ENCODE data around the gene SEMA3E. TPM values are rescaled to one million over a fixed set of nuclear protein-coding genes. Genes with fewer than 3 reads are reported as not detected.
"Not testable (repeated sequence)": the region's sequence is repeated elsewhere in the genome, so short reads cannot be mapped to it uniquely, and the experiment has no call there.

Gene SEMA3E
- total RNA-seq, 5 donors from 2014 or later (not counting 1 experiment from before 2014, with no cell fraction given) = not detected

GRCh38 chr7:83689855-83690254, 40.9 kb upstream of the SEMA3E start:
- no peak overlapping the region for H3K4me3 Mint-ChIP-seq
- ChIA-PET POLR2A (no interaction called here), CTCF (no interaction called here)
- no peak overlapping the region for H3K27ac Mint-ChIP-seq
- H3K9me3 Mint-ChIP-seq = peaks cover 0 to 8% (median 3%) of the 10 kb centered on the region in 3 donors
- WGBS (ENCODE audit: insufficient coverage) = no CpG with 5 or more reads among the region's 1 CpG
- DNase-seq (no peak), ATAC-seq (replicated peaks in 1 of 4) (no peak)
- no peak overlapping the region for H3K27ac ChIP-seq (ENCODE audit: low read length)
- H3K27me3 ChIP-seq (replicated peaks in 1 of 2; ENCODE audit: control insufficient read depth in 2 of 2, extremely low read depth in 1 of 2, insufficient read depth in 2 of 2, low read length in 1 of 2) = no peaks in the 10 kb centered on the region
- no peaks in the 10 kb centered on the region for H3K9me3 ChIP-seq
- H3K36me3 ChIP-seq (ENCODE audit: control insufficient read depth in 2 of 2, extremely low read depth in 1 of 2, insufficient read depth in 1 of 2, low read length in 1 of 2) = no peaks in the 10 kb centered on the region
- no peaks in the 10 kb centered on the region for H3K27me3 Mint-ChIP-seq
- H3K4me3 ChIP-seq (ENCODE audit: control insufficient read depth in 1 of 2, extremely low read depth in 1 of 2, low read length in 1 of 2) = no peak overlapping the region
- no peaks in the 10 kb centered on the region for H3K4me1 Mint-ChIP-seq
- H3K4me1 ChIP-seq (ENCODE audit: control insufficient read depth in 1 of 2, extremely low read depth in 1 of 2, insufficient read depth in 2 of 2, low read length in 2 of 2) = no peaks in the 10 kb centered on the region
- no peaks in the 10 kb centered on the region for H3K36me3 Mint-ChIP-seq

DNA sequence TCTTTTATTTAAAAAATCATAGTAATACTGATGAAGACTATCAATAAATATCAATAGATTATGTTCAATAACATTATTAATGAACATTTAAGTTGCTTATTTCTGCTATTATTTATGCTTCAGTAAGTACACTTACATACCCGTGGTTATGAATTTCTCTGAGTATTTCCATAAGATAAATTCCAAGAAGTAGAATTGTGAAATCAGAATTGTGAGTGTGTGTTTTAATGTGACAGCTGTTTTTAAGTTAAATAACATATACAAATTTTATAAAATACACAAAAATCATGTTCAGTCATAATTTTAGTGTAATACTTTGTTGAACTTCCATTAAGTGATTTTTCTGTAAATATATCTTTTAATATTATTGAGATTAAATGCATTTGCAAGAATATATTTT, 37.5 kb upstream of the SEMA3E start:
- no peaks in the 10 kb centered on the region for H3K9me3 ChIP-seq
- no peaks in the 10 kb centered on the region for H3K36me3 Mint-ChIP-seq
- POLR2A ChIA-PET = no interaction called here
- peaks cover 0 to 3% (median 2%) of the 10 kb centered on the region in 3 donors for H3K9me3 Mint-ChIP-seq
- no peaks in the 10 kb centered on the region for H3K4me1 Mint-ChIP-seq
- no peak overlapping the region for H3K27ac Mint-ChIP-seq
- H3K27me3 Mint-ChIP-seq = no peaks in the 10 kb centered on the region
- no peak overlapping the region for H3K4me3 ChIP-seq (ENCODE audit: control insufficient read depth in 1 of 2, extremely low read depth in 1 of 2, low read length in 1 of 2)
- H3K27me3 ChIP-seq (replicated peaks in 1 of 2; ENCODE audit: control insufficient read depth in 2 of 2, extremely low read depth in 1 of 2, insufficient read depth in 2 of 2, low read length in 1 of 2) = no peaks in the 10 kb centered on the region
- no CpG with 5 or more reads among the region's 1 CpG for WGBS (ENCODE audit: insufficient coverage)
- H3K4me3 Mint-ChIP-seq = no peak overlapping the region
- H3K27ac ChIP-seq (ENCODE audit: low read length) = no peak overlapping the region
- no peak for DNase-seq
- no peaks in the 10 kb centered on the region for H3K36me3 ChIP-seq (ENCODE audit: control insufficient read depth in 2 of 2, extremely low read depth in 1 of 2, insufficient read depth in 1 of 2, low read length in 1 of 2)
- ATAC-seq (replicated peaks in 1 of 4) = no peak
- H3K4me1 ChIP-seq (ENCODE audit: control insufficient read depth in 1 of 2, extremely low read depth in 1 of 2, insufficient read depth in 2 of 2, low read length in 2 of 2) = no peaks in the 10 kb centered on the region
- CTCF ChIA-PET = no interaction called here

- Histone ChIP-seq H3K27ac (ENCODE audit: low read length) (no peak overlapping the region), H3K27me3 (replicated peaks in 1 of 2; ENCODE audit: control insufficient read depth in 2 of 2, extremely low read depth in 1 of 2, insufficient read depth in 2 of 2, low read length in 1 of 2) (no peaks in the 10 kb centered on the region), H3K36me3 (ENCODE audit: control insufficient read depth in 2 of 2, extremely low read depth in 1 of 2, insufficient read depth in 1 of 2, low read length in 1 of 2) (no peaks in the 10 kb centered on the region), H3K9me3 (no peaks in the 10 kb centered on the region), H3K4me3 (ENCODE audit: control insufficient read depth in 1 of 2, extremely low read depth in 1 of 2, low read length in 1 of 2) (no peak overlapping the region), H3K4me1 (ENCODE audit: control insufficient read depth in 1 of 2, extremely low read depth in 1 of 2, insufficient read depth in 2 of 2, low read length in 2 of 2) (no peaks in the 10 kb centered on the region)
- Mint-ChIP-seq H3K4me1 (no peaks in the 10 kb centered on the region), H3K4me3 (no peak overlapping the region), H3K9me3 (peaks cover 0 to 3% (median 0%) of the 10 kb centered on the region in 3 donors), H3K36me3 (no peaks in the 10 kb centered on the region), H3K27ac (no peak overlapping the region), H3K27me3 (no peaks in the 10 kb centered on the region)
- WGBS (ENCODE audit: insufficient coverage) = 88% methylated on average over 2 of the region's 3 CpGs
- CTCF ChIA-PET = no interaction called here
- POLR2A ChIA-PET = no interaction called here
- ATAC-seq (replicated peaks in 1 of 4) = no peak
- no peak for DNase-seq
Measured at GRCh38 chr7:83684928-83685327, 36.0 kb upstream of the SEMA3E start.

DNA sequence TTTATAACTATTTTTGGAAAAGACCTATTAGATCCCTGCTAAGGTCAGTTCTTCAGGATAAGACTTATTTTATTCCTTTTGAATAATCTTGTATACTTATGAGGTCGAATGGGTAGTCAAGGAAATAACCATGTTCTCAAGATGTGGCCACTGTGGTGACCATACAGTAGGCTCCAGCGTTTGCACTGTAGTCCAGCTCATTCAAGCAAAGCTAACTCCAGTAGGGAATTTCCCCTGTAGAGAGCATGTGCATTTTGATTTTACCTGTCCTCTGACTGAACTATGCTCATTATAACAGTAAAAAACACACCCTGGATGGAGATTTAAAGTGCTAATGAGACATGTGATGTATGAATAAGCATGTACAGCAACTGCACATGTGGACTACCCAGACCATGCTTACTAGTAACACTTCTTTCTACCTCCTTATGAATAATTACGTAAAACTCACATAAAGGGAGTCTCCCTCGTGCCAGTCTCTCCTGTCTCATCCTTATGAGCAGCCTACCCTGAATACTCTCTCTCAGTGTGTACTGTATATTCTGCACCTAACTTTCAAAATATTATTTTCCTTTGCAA, 32.4 kb upstream of the SEMA3E start:
- Histone ChIP-seq H3K36me3 (ENCODE audit: control insufficient read depth in 2 of 2, extremely low read depth in 1 of 2, insufficient read depth in 1 of 2, low read length in 1 of 2) (no peaks in the 10 kb centered on the region), H3K27me3 (replicated peaks in 1 of 2; ENCODE audit: control insufficient read depth in 2 of 2, extremely low read depth in 1 of 2, insufficient read depth in 2 of 2, low read length in 1 of 2) (no peaks in the 10 kb centered on the region), H3K4me1 (ENCODE audit: control insufficient read depth in 1 of 2, extremely low read depth in 1 of 2, insufficient read depth in 2 of 2, low read length in 2 of 2) (no peaks in the 10 kb centered on the region), H3K9me3 (no peaks in the 10 kb centered on the region), H3K4me3 (ENCODE audit: control insufficient read depth in 1 of 2, extremely low read depth in 1 of 2, low read length in 1 of 2) (no peak overlapping the region), H3K27ac (ENCODE audit: low read length) (no peak overlapping the region)
- H3K27ac Mint-ChIP-seq = no peak overlapping the region
- DNase-seq (no peak), ATAC-seq (replicated peaks in 1 of 4) (no peak)
- H3K4me1 Mint-ChIP-seq = no peaks in the 10 kb centered on the region
- H3K9me3 Mint-ChIP-seq = peaks cover 0 to 13% (median 0%) of the 10 kb centered on the region in 3 donors
- H3K27me3 Mint-ChIP-seq = no peaks in the 10 kb centered on the region
- 100% methylated on average over 1 of the region's 4 CpGs for WGBS (ENCODE audit: insufficient coverage)
- no peak overlapping the region for H3K4me3 Mint-ChIP-seq
- CTCF ChIA-PET = no interaction called here
- H3K36me3 Mint-ChIP-seq = no peaks in the 10 kb centered on the region
- POLR2A ChIA-PET = no interaction called here

DNA sequence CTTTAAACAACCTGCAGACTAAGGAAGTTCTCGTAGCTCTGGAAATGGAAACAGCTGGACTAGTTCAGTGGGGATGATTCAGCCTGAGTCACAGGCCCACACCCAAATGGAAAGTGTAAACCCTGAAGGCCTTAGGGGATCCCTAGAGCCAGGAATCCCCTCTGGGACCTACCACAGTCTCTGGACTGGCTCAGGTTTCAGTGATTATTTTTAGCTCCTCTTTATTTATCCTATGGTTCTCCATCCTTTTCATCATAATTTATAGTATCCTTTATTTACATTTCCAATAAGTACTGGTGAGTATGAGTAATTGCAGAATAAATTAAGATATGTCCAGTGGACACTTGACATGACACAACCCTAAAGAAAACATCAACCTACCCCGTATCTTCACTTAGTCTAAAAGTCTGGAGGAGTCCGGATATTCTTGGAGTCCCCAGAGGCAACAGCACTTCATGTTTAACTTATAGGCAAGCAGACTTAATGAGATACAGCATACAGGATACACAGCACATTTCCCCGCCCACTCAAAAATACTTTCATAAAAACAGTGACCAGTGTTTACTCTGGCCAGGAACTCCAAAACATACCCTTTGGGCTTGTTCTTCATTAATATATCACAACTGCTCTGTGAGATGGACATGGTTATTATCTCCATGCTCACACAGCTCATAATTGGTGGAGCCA, 28.4 kb upstream of the SEMA3E start:
- no peaks in the 10 kb centered on the region for H3K36me3 ChIP-seq (ENCODE audit: control insufficient read depth in 2 of 2, extremely low read depth in 1 of 2, insufficient read depth in 1 of 2, low read length in 1 of 2)
- no peaks in the 10 kb centered on the region for H3K27me3 ChIP-seq (replicated peaks in 1 of 2; ENCODE audit: control insufficient read depth in 2 of 2, extremely low read depth in 1 of 2, insufficient read depth in 2 of 2, low read length in 1 of 2)
- DNase-seq = no peak
- ChIA-PET CTCF (no interaction called here), POLR2A (no interaction called here)
- no peak overlapping the region for H3K27ac ChIP-seq (ENCODE audit: low read length)
- Mint-ChIP-seq H3K27ac (no peak overlapping the region), H3K4me1 (no peaks in the 10 kb centered on the region), H3K36me3 (no peaks in the 10 kb centered on the region), H3K9me3 (peaks cover 0 to 10% (median 4%) of the 10 kb centered on the region in 3 donors), H3K27me3 (no peaks in the 10 kb centered on the region), H3K4me3 (no peak overlapping the region)
- no peak for ATAC-seq (replicated peaks in 1 of 4)
- 64% methylated on average over 2 of the region's 4 CpGs for WGBS (ENCODE audit: insufficient coverage)
- H3K4me1 ChIP-seq (ENCODE audit: control insufficient read depth in 1 of 2, extremely low read depth in 1 of 2, insufficient read depth in 2 of 2, low read length in 2 of 2) = no peaks in the 10 kb centered on the region
- H3K9me3 ChIP-seq = no peaks in the 10 kb centered on the region
- no peak overlapping the region for H3K4me3 ChIP-seq (ENCODE audit: control insufficient read depth in 1 of 2, extremely low read depth in 1 of 2, low read length in 1 of 2)

DNA sequence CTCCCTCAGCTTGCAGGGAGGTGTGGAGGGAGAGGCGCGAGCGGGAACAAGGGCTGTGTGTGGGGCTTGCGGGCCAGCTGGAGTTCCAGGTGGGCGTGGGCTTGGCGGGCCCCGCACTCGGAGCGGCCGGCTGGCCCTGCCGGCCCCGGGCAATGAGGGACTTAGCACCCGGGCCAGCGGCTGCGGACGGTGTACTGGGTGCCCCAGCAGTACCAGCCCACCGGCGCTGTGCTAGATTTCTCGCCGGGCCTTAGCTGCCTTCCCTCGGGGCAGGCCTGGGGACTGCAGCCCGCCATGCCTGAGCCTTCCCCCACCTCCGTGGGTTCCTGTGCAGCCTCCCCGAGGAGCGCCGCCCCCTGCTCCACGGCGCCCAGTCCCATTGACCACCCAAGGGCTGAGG, 24.4 kb upstream of the SEMA3E start:
- POLR2A ChIA-PET, H3K4me3 Mint-ChIP-seq: not testable (repeated sequence)

More for the DNA sequence above, 24.4 kb upstream of the SEMA3E start:
- WGBS (ENCODE audit: insufficient coverage) = 98% methylated on average over 24 of the region's 28 CpGs
- H3K4me1 ChIP-seq (ENCODE audit: control insufficient read depth in 1 of 2, extremely low read depth in 1 of 2, insufficient read depth in 2 of 2, low read length in 2 of 2); H3K27me3 ChIP-seq (replicated peaks in 1 of 2; ENCODE audit: control insufficient read depth in 2 of 2, extremely low read depth in 1 of 2, insufficient read depth in 2 of 2, low read length in 1 of 2); H3K9me3 ChIP-seq; H3K36me3 ChIP-seq (ENCODE audit: control insufficient read depth in 2 of 2, extremely low read depth in 1 of 2, insufficient read depth in 1 of 2, low read length in 1 of 2); CTCF ChIA-PET; ATAC-seq (replicated peaks in 1 of 4); H3K4me1 Mint-ChIP-seq; H3K27ac ChIP-seq (ENCODE audit: low read length); DNase-seq; H3K36me3 Mint-ChIP-seq; H3K4me3 ChIP-seq (ENCODE audit: control insufficient read depth in 1 of 2, extremely low read depth in 1 of 2, low read length in 1 of 2); H3K27me3 Mint-ChIP-seq; H3K27ac Mint-ChIP-seq: not testable (repeated sequence)
- H3K9me3 Mint-ChIP-seq = peaks cover 0 to 10% (median 4%) of the 10 kb centered on the region in 3 donors
